Esophagus mucosa (tissue), 1 donor: ENCODE measurements around the gene HOXD12. TPM values are rescaled to one million over a fixed set of nuclear protein-coding genes. Genes with fewer than 3 reads are reported as not detected.

Experiments used
- ATAC-seq: fragments of 200-7000 bp; cut with Tn5 transposase; one replicate; pipeline ENCODE4 v1.9.1; 2020
- total RNA-seq: library from RNA; stranded (reverse); gene quantifications from one replicate; pipeline ENCODE4 v1.2.4, GENCODE V29; 2023
- donor health status: DM: yes; HTN: yes; CAD: no.

Gene HOXD12
- total RNA-seq, 1 donor from 2014 or later = not detected

- no peak for ATAC-seq
Measured at GRCh38 chr2:176149481-176149938, 49.9 kb downstream of the HOXD12 start.

DNA sequence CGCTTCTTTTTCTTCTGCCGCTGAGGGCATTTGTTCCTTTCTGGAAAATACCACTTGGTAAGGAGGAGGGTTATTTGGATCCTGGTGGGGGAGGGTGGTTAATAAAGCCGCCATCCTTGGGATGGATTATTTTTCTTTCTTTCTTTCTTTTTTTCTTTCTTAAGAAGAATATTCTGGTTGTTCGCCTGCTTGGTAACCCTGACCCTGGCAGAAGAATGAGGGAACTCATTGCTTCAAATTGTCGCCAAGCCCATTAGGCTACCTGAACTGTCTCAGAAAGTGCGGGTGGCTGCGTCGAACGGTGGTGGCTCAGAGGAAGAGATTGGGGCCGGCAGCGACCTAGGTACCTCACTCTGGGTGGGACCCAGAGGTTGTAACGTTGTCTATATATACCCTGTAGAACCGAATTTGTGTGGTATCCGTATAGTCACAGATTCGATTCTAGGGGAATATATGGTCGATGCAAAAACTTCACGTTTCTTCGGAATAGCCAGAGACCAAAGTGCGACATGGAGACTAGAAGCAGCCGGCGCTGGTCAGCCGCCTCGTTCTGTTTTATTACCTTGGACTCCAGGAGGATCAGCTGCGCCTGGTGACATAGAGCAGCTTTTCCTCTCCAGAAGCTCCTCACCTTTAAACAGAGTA is 50.5 kb downstream of the HOXD12 start:
- no peak for ATAC-seq

GRCh38 chr2:176150584-176151441 is 51.2 kb downstream of the HOXD12 start:
- no peak for ATAC-seq

- ATAC-seq = no peak
Measured at GRCh38 chr2:176151442-176152287, 52.1 kb downstream of the HOXD12 start, which contains the start of gene HOXD4. TSS of gene HOXD4 (plus strand) at chr2:176151550. CDS start at chr2:176151634, 84 bp downstream.

Other genes with a start within 250 kb of the HOXD12 start
- gene LNPK, start 97.5 kb upstream of the HOXD12 start, total RNA-seq = 36.6 TPM
- gene EVX2, start 15.8 kb upstream of the HOXD12 start, total RNA-seq = not detected
- gene HOXD13, start 7.1 kb upstream of the HOXD12 start, total RNA-seq = not detected
- not detected for gene HOXD11, start 7.5 kb downstream of the HOXD12 start, total RNA-seq
- 0.24 TPM for gene HOXD10, start 17.0 kb downstream of the HOXD12 start, total RNA-seq
- 1.1 TPM for gene HOXD9, start 22.9 kb downstream of the HOXD12 start, total RNA-seq
- 0.88 TPM for gene HOXD8, start 29.9 kb downstream of the HOXD12 start, total RNA-seq
- 0.36 TPM for gene HOXD4, start 51.8 kb downstream of the HOXD12 start, total RNA-seq
- 0.52 TPM for gene HOXD3, start 57.5 kb downstream of the HOXD12 start, total RNA-seq
- gene HOXD1, start 88.9 kb downstream of the HOXD12 start, total RNA-seq = 0.16 TPM
- 25.5 TPM for gene MTX2, start 169.6 kb downstream of the HOXD12 start, total RNA-seq